Measurements from ENCODE around the gene ZDHHC1.

ZDHHC1 gene

GRCh38 chr16:67449739-67450138, 33.5 kb upstream of the ZDHHC1 start:
- no peak for DNase-seq (ENCODE audit: low read depth)
- no peak overlapping the region for H3K4me3 ChIP-seq (ENCODE audit: control insufficient read depth, low read depth, low read length)
- no peak for TF ChIP-seq CTCF (conservative IDR thresholded peaks at IDR 0.05; ENCODE audit: control insufficient read depth, insufficient read depth, low read depth, low read length)

- DNase-seq (ENCODE audit: low read depth) = no peak
- H3K4me3 ChIP-seq (ENCODE audit: control insufficient read depth, low read depth, low read length) = no peak overlapping the region
- no peak for TF ChIP-seq CTCF (conservative IDR thresholded peaks at IDR 0.05; ENCODE audit: control insufficient read depth, insufficient read depth, low read depth, low read length)
These were observed 33.1 kb upstream of the ZDHHC1 start for GRCh38 chr16:67449336-67449735.

GRCh38 chr16:67448580-67448979, 32.3 kb upstream of the ZDHHC1 start:
- no peak for TF ChIP-seq CTCF (conservative IDR thresholded peaks at IDR 0.05; ENCODE audit: control insufficient read depth, insufficient read depth, low read depth, low read length)
- H3K4me3 ChIP-seq (ENCODE audit: control insufficient read depth, low read depth, low read length) = no peak overlapping the region

GRCh38 chr16:67447508-67448076, 31.3 kb upstream of the ZDHHC1 start:
- peak; percentile 66 for TF ChIP-seq CTCF (conservative IDR thresholded peaks at IDR 0.05; ENCODE audit: control insufficient read depth, insufficient read depth, low read depth, low read length)
- DNase-seq (ENCODE audit: low read depth) = peak; percentile 53
- H3K4me3 ChIP-seq (ENCODE audit: control insufficient read depth, low read depth, low read length) = no peak overlapping the region

More at GRCh38 chr16:67448580-67448979, 32.3 kb upstream of the ZDHHC1 start:
- no peak for DNase-seq (ENCODE audit: low read depth)

GRCh38 chr16:67446968-67447507, 30.8 kb upstream of the ZDHHC1 start:
- TF ChIP-seq CTCF (conservative IDR thresholded peaks at IDR 0.05; ENCODE audit: control insufficient read depth, insufficient read depth, low read depth, low read length) = no peak
- H3K4me3 ChIP-seq (ENCODE audit: control insufficient read depth, low read depth, low read length) = no peak overlapping the region
- DNase-seq (ENCODE audit: low read depth) = no peak

- TF ChIP-seq CTCF (conservative IDR thresholded peaks at IDR 0.05; ENCODE audit: control insufficient read depth, insufficient read depth, low read depth, low read length) = no peak
- no peak overlapping the region for H3K4me3 ChIP-seq (ENCODE audit: control insufficient read depth, low read depth, low read length)
- no peak for DNase-seq (ENCODE audit: low read depth)
These were observed 29.9 kb upstream of the ZDHHC1 start for GRCh38 chr16:67445913-67446907.

All from fibroblast of mammary gland (primary cell).